Immature natural killer cell (primary cell): Measurements from ENCODE around the gene CALD1. TPM values are rescaled to one million over a fixed set of nuclear protein-coding genes. Genes with fewer than 3 reads are reported as not detected.

Source experiments
- DNase-seq, 3 donors: peaks; one replicate each; pipeline ENCODE4 v3.0.0; 2022; ENCODE audit warnings: mixed read lengths in 1 of 3
- H3K27ac Mint-ChIP-seq, 6 donors: one replicate each; pipeline ENCODE4 v1.8.0; 2020; ENCODE audit warnings: mixed read lengths in 6 of 6, mild to moderate bottlenecking in 5 of 6, inconsistent platforms in 4 of 6, moderate library complexity in 3 of 6
- H3K27me3 Mint-ChIP-seq, 3 donors: one replicate each; pipeline ENCODE4 v1.8.0; 2020 to 2021; ENCODE audit warnings: low read depth in 3 of 3, mild to moderate bottlenecking in 3 of 3, mixed read lengths in 3 of 3, moderate library complexity in 3 of 3, inconsistent platforms in 1 of 3
- H3K36me3 Mint-ChIP-seq, 3 donors: one replicate each; pipeline ENCODE4 v1.8.0; 2020; ENCODE audit warnings: mixed read lengths in 3 of 3, inconsistent platforms in 2 of 3, mild to moderate bottlenecking in 2 of 3
- H3K4me1 Mint-ChIP-seq, 2 donors: one replicate each; pipeline ENCODE4 v1.8.0; 2020; ENCODE audit warnings: inconsistent platforms in 2 of 2, mild to moderate bottlenecking in 2 of 2, mixed read lengths in 2 of 2, moderate library complexity in 1 of 2
- H3K4me3 Mint-ChIP-seq, 5 donors: one replicate each; pipeline ENCODE4 v1.8.0; 2020; ENCODE audit warnings: mild to moderate bottlenecking in 5 of 5, mixed read lengths in 5 of 5, inconsistent platforms in 3 of 5, moderate library complexity in 3 of 5
- H3K9me3 Mint-ChIP-seq, 6 donors: one replicate each; pipeline ENCODE4 v1.8.0; 2020; ENCODE audit warnings: mild to moderate bottlenecking in 6 of 6, mixed read lengths in 6 of 6, inconsistent platforms in 4 of 6, moderate library complexity in 3 of 6
- polyA plus RNA-seq, 3 donors: library from polyadenylated mRNA; unstranded; fragments of 300-500 nt; fragmentation: Illumina TruSeq; gene quantifications; one replicate each; pipeline ENCODE4 v1.2.3, GENCODE V29; 2021

Gene CALD1
- polyA plus RNA-seq, 3 donors from 2014 or later: 0.06 to 0.07 TPM; not detected in 1

DNA sequence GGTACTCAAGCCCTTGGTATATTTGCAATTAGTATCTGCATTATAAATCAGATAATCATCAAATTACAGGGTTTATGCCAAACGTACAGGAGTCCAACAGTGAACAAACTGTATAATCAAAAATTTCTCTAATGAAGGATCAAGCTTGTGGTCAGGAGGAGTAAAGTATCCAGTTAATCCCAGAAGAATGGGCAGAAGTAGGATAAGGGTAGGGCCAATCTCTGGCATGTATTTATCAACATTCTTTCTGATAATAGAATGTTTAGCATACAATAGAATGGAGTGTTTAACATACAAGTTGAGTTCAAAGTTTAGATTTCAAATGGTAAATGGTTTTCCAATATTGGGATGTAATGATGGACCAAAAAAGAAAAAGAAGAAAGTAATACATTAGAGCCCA is 103.0 kb downstream of the CALD1 start:
- Mint-ChIP-seq H3K27ac (no peak overlapping the region), H3K4me3 (no peak overlapping the region), H3K4me1 (no peaks in the 10 kb centered on the region), H3K36me3 (no peaks in the 10 kb centered on the region), H3K27me3 (peaks cover 0 to 3% (median 0%) of the 10 kb centered on the region in 3 donors), H3K9me3 (no peaks in the 10 kb centered on the region)
- DNase-seq: no peak

DNA sequence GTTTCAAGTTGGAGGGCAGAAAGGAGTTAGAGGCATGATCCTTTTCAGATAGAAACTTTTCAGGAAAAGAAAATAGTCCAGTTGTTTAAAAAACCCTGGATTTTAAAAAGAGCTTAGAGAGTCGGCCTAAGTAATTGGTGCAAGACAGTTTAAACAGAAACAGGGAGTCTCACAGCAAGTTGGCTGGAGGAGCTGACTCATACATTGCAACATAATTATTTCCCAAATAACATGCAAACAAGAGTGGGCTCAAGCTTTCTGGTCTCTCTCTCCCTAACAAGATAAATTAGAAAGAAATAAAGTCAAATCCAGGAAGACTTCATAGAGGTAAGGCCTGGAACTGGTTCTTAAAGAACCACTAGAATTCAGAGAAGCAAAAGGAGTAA is 106.5 kb downstream of the CALD1 start:
- no peaks in the 10 kb centered on the region for H3K9me3 Mint-ChIP-seq
- H3K4me1 Mint-ChIP-seq: no peaks in the 10 kb centered on the region
- DNase-seq: no peak
- no peaks in the 10 kb centered on the region for H3K36me3 Mint-ChIP-seq
- no peak overlapping the region for H3K27ac Mint-ChIP-seq
- H3K27me3 Mint-ChIP-seq: peaks cover 0 to 3% (median 0%) of the 10 kb centered on the region in 3 donors
- no peak overlapping the region for H3K4me3 Mint-ChIP-seq

DNA sequence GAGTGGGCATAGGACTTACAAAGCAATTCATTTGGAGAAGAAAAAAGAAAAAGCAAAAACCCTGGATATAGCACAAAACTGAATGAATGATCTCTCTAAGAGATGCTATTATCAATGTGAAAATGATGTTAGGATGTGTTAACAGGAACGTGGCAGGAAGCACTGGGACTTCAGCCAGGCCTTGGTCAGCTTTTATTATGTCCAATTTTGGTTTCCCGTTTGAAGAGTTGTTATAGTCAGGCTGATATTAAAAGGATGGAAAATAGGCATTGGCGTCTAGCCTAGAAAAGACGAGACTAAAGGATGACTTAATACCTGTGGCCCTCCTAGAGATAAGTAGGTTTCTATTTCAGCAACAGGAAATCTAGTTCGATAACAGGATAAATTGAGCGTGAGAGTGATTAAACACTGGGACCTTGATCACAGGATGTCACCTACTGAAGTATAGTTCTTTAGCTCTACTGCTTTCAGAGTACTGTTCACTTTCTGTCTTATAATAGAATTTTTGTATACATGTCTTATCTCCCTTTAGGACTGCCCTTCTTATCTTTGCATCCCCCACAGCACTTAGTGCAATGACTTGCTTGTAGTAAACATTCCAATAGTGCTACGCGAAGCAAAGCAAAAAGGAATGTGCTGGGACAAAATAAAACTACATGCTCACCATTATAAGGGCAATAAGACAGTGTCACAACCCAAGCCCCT is 107.1 kb downstream of the CALD1 start:
- H3K27me3 Mint-ChIP-seq: peaks cover 0 to 6% (median 2%) of the 10 kb centered on the region in 3 donors
- H3K9me3 Mint-ChIP-seq: no peaks in the 10 kb centered on the region
- H3K36me3 Mint-ChIP-seq: no peaks in the 10 kb centered on the region
- no peak overlapping the region for H3K27ac Mint-ChIP-seq
- H3K4me3 Mint-ChIP-seq: no peak overlapping the region
- peaks cover 0 to 2% of the 10 kb centered on the region in 2 donors for H3K4me1 Mint-ChIP-seq
- no peak for DNase-seq

DNA sequence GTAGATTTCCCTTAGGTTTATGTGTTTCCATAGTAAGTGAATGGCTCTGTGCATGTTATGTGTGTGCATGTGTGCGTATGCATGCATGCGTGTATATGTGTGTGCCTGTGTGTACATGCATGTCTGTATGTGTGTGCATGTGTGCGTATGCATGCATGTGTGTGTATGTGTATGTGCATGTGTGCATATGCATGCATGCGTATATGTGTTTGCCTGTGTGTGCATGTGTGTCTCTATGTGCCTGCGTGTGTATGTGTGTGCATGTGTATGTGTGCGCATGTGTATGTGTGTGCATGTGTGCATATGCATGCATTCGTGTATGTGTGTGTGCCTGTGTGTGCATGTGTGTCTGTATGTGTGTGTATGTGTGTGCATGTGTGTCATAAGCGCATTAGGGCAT is 108.1 kb downstream of the CALD1 start:
- H3K36me3 Mint-ChIP-seq: no peaks in the 10 kb centered on the region
- no peak overlapping the region for H3K4me3 Mint-ChIP-seq
- peaks cover 0 to 8% (median 4%) of the 10 kb centered on the region in 3 donors for H3K27me3 Mint-ChIP-seq
- H3K27ac Mint-ChIP-seq: no peak overlapping the region
- H3K4me1 Mint-ChIP-seq: peaks cover 0 to 2% of the 10 kb centered on the region in 2 donors
- no peaks in the 10 kb centered on the region for H3K9me3 Mint-ChIP-seq
- no peak for DNase-seq

DNA sequence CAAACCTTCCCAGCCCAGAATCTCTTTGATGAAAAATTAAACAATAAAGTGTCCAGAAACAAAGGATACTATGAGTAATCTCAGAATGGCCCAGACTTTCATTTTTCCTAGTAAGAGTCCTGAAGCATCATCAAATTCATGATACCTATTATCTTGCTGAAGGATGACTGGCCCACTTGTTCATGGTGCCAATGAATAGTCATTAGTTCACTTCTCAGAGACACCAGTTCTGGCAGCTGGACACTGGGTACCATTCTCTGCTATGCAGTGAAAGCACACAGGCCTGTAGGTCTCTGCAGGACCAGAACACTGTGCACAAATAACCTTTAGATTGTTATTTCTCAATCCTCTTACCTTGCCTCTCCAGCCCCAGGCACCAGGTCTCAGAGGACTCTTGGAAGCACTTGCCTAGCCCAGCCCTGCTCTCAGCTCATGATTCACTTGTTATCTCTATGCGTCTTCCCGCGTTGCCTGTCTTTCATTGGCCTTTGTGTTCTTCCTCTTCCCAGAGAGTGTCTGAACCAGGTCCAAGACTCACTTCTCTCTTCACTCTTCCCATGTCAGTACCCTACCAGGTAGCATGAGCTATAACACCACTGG is 108.8 kb downstream of the CALD1 start:
- Mint-ChIP-seq H3K36me3 (no peaks in the 10 kb centered on the region), H3K27ac (no peak overlapping the region), H3K9me3 (no peaks in the 10 kb centered on the region), H3K4me1 (peaks cover 0 to 2% of the 10 kb centered on the region in 2 donors), H3K4me3 (no peak overlapping the region), H3K27me3 (peaks cover 2 to 12% (median 5%) of the 10 kb centered on the region in 3 donors)
- no peak for DNase-seq

DNA sequence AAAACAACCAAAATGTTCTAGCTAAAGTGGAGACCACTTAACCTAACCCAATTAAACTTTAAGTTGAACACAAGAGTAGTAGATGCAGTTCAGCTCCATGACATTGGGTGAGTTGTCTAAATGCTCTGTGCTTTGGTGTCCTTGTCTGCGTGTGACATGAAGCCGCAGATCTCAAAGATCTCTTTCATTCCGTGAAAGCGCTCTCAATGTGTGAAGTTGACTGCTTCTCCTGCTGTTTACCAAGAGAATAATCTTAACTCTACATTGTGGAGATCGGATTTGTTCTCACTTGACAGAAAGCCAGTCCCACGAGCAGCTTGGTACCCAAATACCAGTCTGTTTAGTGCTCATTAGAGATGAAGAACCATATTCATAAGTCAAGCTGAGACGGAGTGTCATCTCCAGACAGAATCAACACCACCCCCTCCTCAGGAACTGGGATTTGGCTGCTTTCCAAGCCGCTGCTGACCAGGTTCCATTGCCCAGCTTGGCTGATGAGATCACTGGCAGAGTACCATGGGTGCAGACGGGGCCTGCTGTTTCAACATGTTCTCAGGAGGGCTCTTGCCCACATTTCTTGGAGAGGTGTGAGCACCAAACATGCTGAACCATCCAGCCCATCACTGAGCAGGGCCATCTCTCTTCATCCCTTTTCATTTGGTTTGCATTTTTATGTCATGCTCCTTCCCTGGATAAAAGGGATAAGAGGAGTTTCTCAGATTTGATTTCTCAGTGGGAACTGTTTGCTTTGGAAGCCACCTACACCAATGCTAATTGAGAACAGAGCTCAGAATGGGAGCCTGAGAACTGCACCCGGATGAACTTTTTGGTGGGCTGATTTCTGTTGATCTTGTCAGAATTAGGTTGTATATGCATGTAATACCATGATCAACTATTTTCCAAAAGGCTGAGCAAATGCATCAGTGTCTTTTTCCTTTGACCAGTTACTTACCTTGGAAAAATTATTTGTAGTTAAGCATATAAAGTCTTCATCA is 111.1 kb downstream of the CALD1 start:
- Mint-ChIP-seq H3K27me3 (peaks cover 2 to 9% (median 5%) of the 10 kb centered on the region in 3 donors), H3K9me3 (peaks cover 0 to 2% (median under 1%) of the 10 kb centered on the region in 6 donors), H3K27ac (no peak overlapping the region), H3K4me1 (peaks cover 0 to 2% of the 10 kb centered on the region in 2 donors), H3K36me3 (peaks cover 0 to 2% (median 0%) of the 10 kb centered on the region in 3 donors), H3K4me3 (no peak overlapping the region)
- no peak for DNase-seq

DNA sequence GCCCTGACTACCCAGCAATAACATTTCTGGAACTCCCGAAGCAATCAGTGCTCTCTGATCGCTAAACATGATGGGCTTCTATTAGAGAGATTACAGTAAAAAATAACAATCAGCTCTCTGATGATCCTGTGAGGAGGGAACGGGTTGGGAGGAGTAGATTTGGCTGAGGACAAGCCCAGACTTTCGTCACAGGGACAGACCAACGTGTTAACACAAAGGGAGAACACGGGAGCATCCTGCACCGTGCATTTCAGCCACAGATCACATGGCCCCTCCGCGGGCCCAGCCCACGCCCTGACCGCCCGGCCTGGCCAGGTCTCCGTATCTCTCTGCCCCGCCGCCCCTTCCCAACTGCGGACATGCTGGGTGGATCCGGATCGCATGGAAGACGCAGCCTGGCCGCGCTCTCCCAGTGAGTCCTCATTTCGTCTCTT is 111.8 kb downstream of the CALD1 start:
- H3K9me3 Mint-ChIP-seq: peaks cover 0 to 8% (median 5%) of the 10 kb centered on the region in 6 donors
- H3K27ac Mint-ChIP-seq: no peak overlapping the region
- H3K4me3 Mint-ChIP-seq: peak overlapping the region in 1 of 5 donors; percentile 25
- H3K36me3 Mint-ChIP-seq: peaks cover 0 to 8% (median 3%) of the 10 kb centered on the region in 3 donors
- no peak for DNase-seq
- peaks cover 2 to 11% (median 7%) of the 10 kb centered on the region in 3 donors for H3K27me3 Mint-ChIP-seq
- peaks cover 0 to 2% of the 10 kb centered on the region in 2 donors for H3K4me1 Mint-ChIP-seq

- H3K36me3 Mint-ChIP-seq: peaks cover 0 to 11% (median 3%) of the 10 kb centered on the region in 3 donors
- no peak overlapping the region for H3K4me3 Mint-ChIP-seq
- H3K9me3 Mint-ChIP-seq: peaks cover 0 to 13% (median 6%) of the 10 kb centered on the region in 6 donors
- no peak for DNase-seq
- no peak overlapping the region for H3K27ac Mint-ChIP-seq
- peaks cover 2 to 15% (median 7%) of the 10 kb centered on the region in 3 donors for H3K27me3 Mint-ChIP-seq
- peaks cover 0 to 2% of the 10 kb centered on the region in 2 donors for H3K4me1 Mint-ChIP-seq
Observed at GRCh38 chr7:134891696-134892678, 112.6 kb downstream of the CALD1 start.

DNA sequence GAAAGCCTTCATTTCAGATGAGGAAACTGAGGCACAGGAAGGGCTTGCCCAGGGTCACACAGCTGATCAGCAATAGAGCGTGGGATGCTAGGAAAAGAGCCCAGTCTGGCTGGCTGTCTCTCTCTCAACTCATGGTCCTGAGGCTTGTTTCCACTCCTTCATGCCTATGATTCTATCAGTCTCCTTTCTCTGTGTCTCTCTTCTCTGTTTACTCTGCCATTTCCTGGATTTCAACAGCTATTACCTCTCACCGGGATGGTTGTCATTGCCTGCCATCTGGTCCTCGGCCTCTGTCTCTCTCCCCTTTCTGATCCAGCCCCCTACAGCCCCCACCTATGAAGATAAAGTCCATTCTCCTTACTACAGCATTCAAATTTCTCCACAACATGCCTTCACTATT is 113.5 kb downstream of the CALD1 start:
- Mint-ChIP-seq H3K4me3 (no peak overlapping the region), H3K4me1 (peaks cover 0 to 2% of the 10 kb centered on the region in 2 donors), H3K27ac (no peak overlapping the region), H3K27me3 (peaks cover 2 to 15% (median 7%) of the 10 kb centered on the region in 3 donors), H3K9me3 (peaks cover 0 to 13% (median 6%) of the 10 kb centered on the region in 6 donors), H3K36me3 (peaks cover 0 to 11% (median 3%) of the 10 kb centered on the region in 3 donors)
- DNase-seq: no peak

DNA sequence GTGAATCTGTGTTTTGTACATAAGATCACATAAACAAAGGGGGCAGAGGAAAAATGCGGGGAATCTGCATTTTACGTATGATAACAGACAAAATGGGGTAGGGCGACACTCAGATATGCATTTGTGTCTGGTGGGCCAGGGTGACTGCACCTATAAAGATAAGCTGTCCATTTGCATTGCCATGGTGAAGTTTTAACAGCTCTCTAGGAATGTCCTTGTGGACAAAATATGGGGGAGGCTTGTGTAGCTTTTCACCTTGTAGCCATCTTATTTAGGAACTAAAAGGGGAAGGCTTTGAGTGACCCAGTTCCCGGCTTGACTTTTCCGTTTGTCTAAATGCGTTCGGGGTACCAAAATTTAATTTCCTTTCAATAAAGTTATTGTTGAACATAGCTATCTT is 114.5 kb downstream of the CALD1 start:
- H3K9me3 Mint-ChIP-seq: peaks cover 0 to 13% (median 6%) of the 10 kb centered on the region in 6 donors
- H3K36me3 Mint-ChIP-seq: peaks cover 0 to 11% (median 3%) of the 10 kb centered on the region in 3 donors
- H3K27ac Mint-ChIP-seq: no peak overlapping the region
- DNase-seq: no peak
- H3K4me1 Mint-ChIP-seq: peaks cover 0 to 2% of the 10 kb centered on the region in 2 donors
- no peak overlapping the region for H3K4me3 Mint-ChIP-seq
- H3K27me3 Mint-ChIP-seq: peaks cover 2 to 15% (median 7%) of the 10 kb centered on the region in 3 donors

DNA sequence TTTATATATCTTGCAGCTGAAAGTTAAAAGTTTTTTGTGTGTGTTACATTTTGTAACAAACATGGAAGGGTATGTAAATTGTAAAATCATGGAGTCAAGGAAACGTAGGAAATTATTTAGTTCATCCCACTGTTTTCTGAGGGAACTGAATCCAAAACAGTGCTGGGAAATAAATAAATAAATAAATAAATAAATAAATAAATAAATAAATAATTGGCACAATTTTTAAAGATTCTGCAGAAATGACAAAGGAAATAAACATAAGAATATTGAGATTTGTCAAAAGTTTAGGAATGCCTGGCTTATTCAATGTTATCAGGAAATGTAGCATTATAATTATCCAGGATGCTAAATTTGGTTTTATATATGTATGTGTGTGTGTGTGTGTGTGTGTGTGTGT is 115.5 kb downstream of the CALD1 start:
- H3K4me3 Mint-ChIP-seq: no peak overlapping the region

DNA sequence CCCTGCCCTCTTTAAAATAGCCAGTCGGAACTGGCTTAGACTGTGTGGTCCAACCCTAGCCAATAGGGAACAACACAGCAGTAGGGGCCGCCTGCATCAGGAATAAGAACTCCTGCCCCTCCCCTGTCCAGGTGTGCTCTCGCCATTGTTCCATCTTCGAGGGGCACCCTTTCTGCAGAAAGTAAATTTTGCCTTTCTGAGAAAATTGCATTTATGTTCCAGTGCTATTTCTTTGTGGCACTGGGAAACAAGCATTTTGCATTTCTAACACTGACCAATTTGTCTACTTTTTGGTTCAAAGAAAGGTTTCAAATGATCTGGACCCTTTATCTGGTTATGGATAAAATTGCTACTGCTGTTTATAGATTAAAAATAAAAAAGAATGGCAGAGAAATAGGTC is 116.6 kb downstream of the CALD1 start:
- H3K36me3 Mint-ChIP-seq: peaks cover 0 to 11% (median 3%) of the 10 kb centered on the region in 3 donors
- no peak for DNase-seq
- no peak overlapping the region for H3K27ac Mint-ChIP-seq
- no peak overlapping the region for H3K4me3 Mint-ChIP-seq
- peaks cover 2 to 15% (median 7%) of the 10 kb centered on the region in 3 donors for H3K27me3 Mint-ChIP-seq
- peaks cover 0 to 13% (median 6%) of the 10 kb centered on the region in 6 donors for H3K9me3 Mint-ChIP-seq
- H3K4me1 Mint-ChIP-seq: peaks cover 0 to 2% of the 10 kb centered on the region in 2 donors

More for the DNA sequence above, 115.5 kb downstream of the CALD1 start:
- H3K4me1 Mint-ChIP-seq: peaks cover 0 to 2% of the 10 kb centered on the region in 2 donors
- H3K36me3 Mint-ChIP-seq: peaks cover 0 to 11% (median 3%) of the 10 kb centered on the region in 3 donors
- DNase-seq: no peak
- H3K9me3 Mint-ChIP-seq: peaks cover 0 to 13% (median 6%) of the 10 kb centered on the region in 6 donors
- H3K27me3 Mint-ChIP-seq: peaks cover 2 to 15% (median 7%) of the 10 kb centered on the region in 3 donors
- H3K27ac Mint-ChIP-seq: no peak overlapping the region
